Right atrium auricular region (tissue), 2 donors: ENCODE results near the gene ZBTB49. TPM values are rescaled to one million over a fixed set of nuclear protein-coding genes. Genes with fewer than 3 reads are reported as not detected.

ENCODE experiments used
- DNase-seq: peaks from one replicate; pipeline ENCODE4 v3.0.0-alpha.2; 2019; ENCODE audit warnings: low spot score
- H3K27ac ChIP-seq, 2 donors: fragments of 200-600 bp; sonication (generic); 1 replicate in 1 of 2; 2 replicates in 1 of 2; pipeline ENCODE4 v1.5.1; 2016 to 2019
- H3K27me3 ChIP-seq, 2 donors: fragments of 200-600 bp; sonication (generic); one replicate each; pipeline versions ENCODE4 v1.5.1 to v1.6.0; 2017 to 2019
- H3K36me3 ChIP-seq: fragments of 200-600 bp; sonication (generic); one replicate; pipeline ENCODE4 v1.5.1; 2016
- H3K4me1 ChIP-seq, 2 donors: fragments of 200-600 bp; sonication (generic); one replicate each; pipeline versions ENCODE4 v1.5.1 to v1.6.0; 2017 to 2019
- H3K4me3 ChIP-seq, 2 donors: fragments of 200-600 bp; sonication (generic); 1 replicate in 1 of 2; 2 replicates in 1 of 2; pipeline ENCODE4 v1.5.1; 2017 to 2019; ENCODE audit warnings: mild to moderate bottlenecking in 1 of 2, moderate library complexity in 1 of 2
- H3K9me3 ChIP-seq, 2 donors: fragments of 200-600 bp; sonication (generic); one replicate each; pipeline ENCODE4 v1.5.1; 2019
- total RNA-seq, 2 donors: library from RNA; depleted of rRNA; stranded (reverse); fragments of >200 nt; gene quantifications; one replicate each; pipeline ENCODE4 v1.1.0, GENCODE V29; 2016
- TF ChIP-seq, protein P1 (sequence below), 2 donors: fragments of 200-600 bp; sonication (generic); IDR thresholded peaks; one replicate each; pipeline ENCODE4 v1.5.1; 2019; ENCODE audit warnings: antibody characterized with exemption in 2 of 2

The ZBTB49 gene
- total RNA-seq, 2 donors from 2014 or later, result 4.7 to 12.9 TPM

GRCh38 chr4:4289055-4289454 is 996 bp upstream of the ZBTB49 start:
- Histone ChIP-seq H3K36me3 (no peaks in the 10 kb centered on the region), H3K4me3 (peak overlapping the region; percentile 74 to 98), H3K27me3 (no peaks in the 10 kb centered on the region), H3K27ac (peak overlapping the region in 1 of 2 donors; percentile 86), H3K4me1 (peaks cover 0 to 49% of the 10 kb centered on the region in 2 donors), H3K9me3 (no peaks in the 10 kb centered on the region)
- TF ChIP-seq, protein P1, sequence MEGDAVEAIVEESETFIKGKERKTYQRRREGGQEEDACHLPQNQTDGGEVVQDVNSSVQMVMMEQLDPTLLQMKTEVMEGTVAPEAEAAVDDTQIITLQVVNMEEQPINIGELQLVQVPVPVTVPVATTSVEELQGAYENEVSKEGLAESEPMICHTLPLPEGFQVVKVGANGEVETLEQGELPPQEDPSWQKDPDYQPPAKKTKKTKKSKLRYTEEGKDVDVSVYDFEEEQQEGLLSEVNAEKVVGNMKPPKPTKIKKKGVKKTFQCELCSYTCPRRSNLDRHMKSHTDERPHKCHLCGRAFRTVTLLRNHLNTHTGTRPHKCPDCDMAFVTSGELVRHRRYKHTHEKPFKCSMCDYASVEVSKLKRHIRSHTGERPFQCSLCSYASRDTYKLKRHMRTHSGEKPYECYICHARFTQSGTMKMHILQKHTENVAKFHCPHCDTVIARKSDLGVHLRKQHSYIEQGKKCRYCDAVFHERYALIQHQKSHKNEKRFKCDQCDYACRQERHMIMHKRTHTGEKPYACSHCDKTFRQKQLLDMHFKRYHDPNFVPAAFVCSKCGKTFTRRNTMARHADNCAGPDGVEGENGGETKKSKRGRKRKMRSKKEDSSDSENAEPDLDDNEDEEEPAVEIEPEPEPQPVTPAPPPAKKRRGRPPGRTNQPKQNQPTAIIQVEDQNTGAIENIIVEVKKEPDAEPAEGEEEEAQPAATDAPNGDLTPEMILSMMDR (IDR thresholded peaks at IDR 0.05), result no peak
- peak; percentile 32 for DNase-seq

GRCh38 chr4:4289597-4289940 is 482 bp upstream of the ZBTB49 start:
- H3K4me1 ChIP-seq, result peaks cover 0 to 46% of the 10 kb centered on the region in 2 donors

GRCh38 chr4:4293279-4293678 is 3.2 kb downstream of the ZBTB49 start:
- no peaks in the 10 kb centered on the region for H3K36me3 ChIP-seq
- H3K9me3 ChIP-seq, result no peaks in the 10 kb centered on the region
- DNase-seq, result no peak
- no peak overlapping the region for H3K27ac ChIP-seq
- TF ChIP-seq, protein P1 (IDR thresholded peaks at IDR 0.05), result no peak
- no peaks in the 10 kb centered on the region for H3K27me3 ChIP-seq
- peaks cover 0 to 29% of the 10 kb centered on the region in 2 donors for H3K4me1 ChIP-seq
- H3K4me3 ChIP-seq, result no peak overlapping the region

More at GRCh38 chr4:4289597-4289940, 482 bp upstream of the ZBTB49 start:
- no peaks in the 10 kb centered on the region for H3K9me3 ChIP-seq
- DNase-seq, result no peak
- TF ChIP-seq, protein P1 (IDR thresholded peaks at IDR 0.05), result no peak
- H3K27me3 ChIP-seq, result no peaks in the 10 kb centered on the region
- H3K4me3 ChIP-seq, result peak overlapping the region; percentile 74 to 98
- no peaks in the 10 kb centered on the region for H3K36me3 ChIP-seq
- peak overlapping the region; percentile 76 to 86 for H3K27ac ChIP-seq

GRCh38 chr4:4296283-4296846 is 6.3 kb downstream of the ZBTB49 start:
- TF ChIP-seq, protein P1 (IDR thresholded peaks at IDR 0.05), result no peak
- H3K4me1 ChIP-seq, result peaks cover 0 to 7% of the 10 kb centered on the region in 2 donors
- no peak for DNase-seq

GRCh38 chr4:4299006-4299405 is 9.0 kb downstream of the ZBTB49 start:
- H3K27me3 ChIP-seq, result no peaks in the 10 kb centered on the region
- DNase-seq, result no peak
- TF ChIP-seq, protein P1 (IDR thresholded peaks at IDR 0.05), result no peak
- H3K4me1 ChIP-seq, result peaks cover 0 to 6% of the 10 kb centered on the region in 2 donors
- no peak overlapping the region for H3K4me3 ChIP-seq
- no peaks in the 10 kb centered on the region for H3K9me3 ChIP-seq
- H3K36me3 ChIP-seq, result peaks cover 17% of the 10 kb centered on the region
- H3K27ac ChIP-seq, result no peak overlapping the region

More at GRCh38 chr4:4296283-4296846, 6.3 kb downstream of the ZBTB49 start:
- H3K36me3 ChIP-seq, result no peaks in the 10 kb centered on the region
- no peak overlapping the region for H3K4me3 ChIP-seq
- no peak overlapping the region for H3K27ac ChIP-seq
- no peaks in the 10 kb centered on the region for H3K9me3 ChIP-seq
- no peaks in the 10 kb centered on the region for H3K27me3 ChIP-seq

- Histone ChIP-seq H3K27me3 (no peaks in the 10 kb centered on the region), H3K9me3 (no peaks in the 10 kb centered on the region), H3K4me3 (no peak overlapping the region), H3K27ac (peak overlapping the region in 1 of 2 donors; percentile 10), H3K36me3 (peaks cover 21% of the 10 kb centered on the region), H3K4me1 (peaks cover 0 to 6% of the 10 kb centered on the region in 2 donors)
- DNase-seq, result no peak
- TF ChIP-seq, protein P1 (IDR thresholded peaks at IDR 0.05), result no peak
These were observed 11.9 kb downstream of the ZBTB49 start for GRCh38 chr4:4302001-4302400.
